Testis (tissue), 3 donors: ENCODE results near the gene SPRY4. TPM values are rescaled to one million over a fixed set of nuclear protein-coding genes. Genes with fewer than 3 reads are reported as not detected.
"Not testable (repeated sequence)": the region's sequence is repeated elsewhere in the genome, so short reads cannot be mapped to it uniquely, and the experiment has no call there.

Source experiments
- DNase-seq: peaks from one replicate; pipeline ENCODE4 v3.0.0-alpha.2; 2019
- H3K27ac ChIP-seq, 2 donors: fragments of 200-600 bp; sonication (generic); one replicate each; pipeline ENCODE4 v1.5.1; 2019
- H3K27me3 ChIP-seq: fragments of 200-600 bp; sonication (generic); one replicate; pipeline ENCODE4 v1.5.1; 2019
- H3K36me3 ChIP-seq: fragments of 200-600 bp; sonication (generic); one replicate; pipeline ENCODE4 v1.5.1; 2017; ENCODE audit warnings: low read depth; ENCODE audit errors: missing control alignments
- H3K4me1 ChIP-seq: fragments of 200-600 bp; sonication (generic); one replicate; pipeline ENCODE4 v1.5.1; 2019
- H3K4me3 ChIP-seq, 2 donors: fragments of 200-600 bp; sonication (generic); one replicate each; pipeline ENCODE4 v1.5.1; 2017 to 2019
- H3K9me3 ChIP-seq: fragments of 200-600 bp; sonication (generic); one replicate; pipeline ENCODE4 v1.5.1; 2017
- POLR2A ChIP-seq: fragments of 450-650 bp; IDR thresholded peaks from one replicate; pipeline ENCODE4 v1.6.1; 2017; ENCODE audit warnings: antibody characterized with exemption, mild to moderate bottlenecking, moderate library complexity
- WGBS, 2 donors: methylation state at CpG; one replicate each; pipeline ENCODE4 v1.1.5; 2018; 5-methylcytosine and 5-hydroxymethylcytosine counted together
- intact Hi-C: fragments of 100-400 bp; cut with DNase I; formaldehyde crosslinking; loops from one replicate; pipeline ENCODE4 v1.15.1; 2023; ENCODE audit warnings: low total_unique reads
- polyA plus RNA-seq: library from polyadenylated mRNA; stranded (reverse); fragments of 350-450 nt; fragmentation: Illumina TruSeq; extraction: RNeasy Lipid Tissue Mini Kit (QIAGEN cat#74804); gene quantifications from one replicate; pipeline ENCODE4 v1.2.3, GENCODE V29; 2014; ENCODE audit warnings: low read depth, low replicate concordance; ENCODE audit not compliant: insufficient read depth
- total RNA-seq, 2 donors: library from RNA; depleted of rRNA; stranded (reverse); fragments of >200 nt; gene quantifications; one replicate each; pipeline ENCODE4 v1.2.3, GENCODE V29; 2016
- TF ChIP-seq, protein P1 (sequence below), 3 experiments: fragments of 450-650 bp in 2 of 3; fragments of 200-600 bp in 1 of 3; sonication (generic) in 1 of 3; IDR thresholded peaks; one replicate each; pipeline ENCODE4 v1.5.1; 2016 to 2019; ENCODE audit warnings: antibody characterized with exemption in 3 of 3, mild to moderate bottlenecking in 2 of 3, moderate library complexity in 1 of 3

The SPRY4 gene
- total and polyA plus RNA-seq, 3 donors from 2014 or later = 3.8 to 7.2 (median 5.3) TPM

DNA sequence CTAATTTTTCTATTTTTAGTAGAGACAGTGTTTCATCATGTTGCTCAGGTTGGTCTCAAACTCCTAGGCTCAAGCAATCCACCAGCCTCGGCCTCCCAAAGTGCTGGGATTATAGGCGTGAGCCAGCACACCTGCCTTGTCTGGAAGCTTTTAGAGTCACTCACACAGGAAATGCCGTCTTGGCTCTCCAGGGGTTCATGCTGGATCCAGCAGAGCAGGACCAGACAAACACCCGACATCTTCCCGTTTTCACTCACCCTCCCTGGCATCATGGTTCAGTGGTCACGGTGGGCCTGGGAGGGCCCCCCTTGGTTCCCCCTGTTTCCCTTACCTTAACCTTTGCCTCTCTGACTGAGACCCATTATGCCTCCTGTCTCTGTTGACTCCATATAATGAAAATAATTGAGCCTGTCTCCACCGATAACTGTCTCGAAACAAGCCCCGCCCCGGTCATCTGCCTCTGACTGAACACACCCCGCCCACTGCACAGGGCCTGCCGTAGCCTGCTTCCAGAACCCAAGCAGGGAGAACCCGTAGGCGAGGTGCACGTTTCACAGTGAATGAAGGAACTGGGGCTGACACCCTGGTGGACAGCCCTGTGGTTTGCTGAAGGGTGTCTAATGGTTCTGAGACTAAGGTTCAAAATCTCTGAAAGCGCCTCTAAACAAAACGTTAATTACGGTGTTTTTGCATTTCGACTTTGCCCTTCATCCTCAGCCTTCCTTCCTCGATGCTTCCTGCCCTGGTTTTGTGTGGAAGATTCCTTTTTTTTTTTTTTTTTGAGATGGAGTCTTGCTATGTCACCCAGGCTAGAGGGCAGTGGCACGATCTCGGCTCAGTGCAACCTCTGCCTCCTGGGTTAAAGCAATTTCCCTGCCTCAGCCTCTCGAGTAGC, 39.7 kb upstream of the SPRY4 start:
- peaks cover 8% of the 10 kb centered on the region for H3K4me1 ChIP-seq
- 71 to 89% methylated on average over 23 of the region's 23 CpGs for WGBS, 2 donors
- TF ChIP-seq, protein P1, sequence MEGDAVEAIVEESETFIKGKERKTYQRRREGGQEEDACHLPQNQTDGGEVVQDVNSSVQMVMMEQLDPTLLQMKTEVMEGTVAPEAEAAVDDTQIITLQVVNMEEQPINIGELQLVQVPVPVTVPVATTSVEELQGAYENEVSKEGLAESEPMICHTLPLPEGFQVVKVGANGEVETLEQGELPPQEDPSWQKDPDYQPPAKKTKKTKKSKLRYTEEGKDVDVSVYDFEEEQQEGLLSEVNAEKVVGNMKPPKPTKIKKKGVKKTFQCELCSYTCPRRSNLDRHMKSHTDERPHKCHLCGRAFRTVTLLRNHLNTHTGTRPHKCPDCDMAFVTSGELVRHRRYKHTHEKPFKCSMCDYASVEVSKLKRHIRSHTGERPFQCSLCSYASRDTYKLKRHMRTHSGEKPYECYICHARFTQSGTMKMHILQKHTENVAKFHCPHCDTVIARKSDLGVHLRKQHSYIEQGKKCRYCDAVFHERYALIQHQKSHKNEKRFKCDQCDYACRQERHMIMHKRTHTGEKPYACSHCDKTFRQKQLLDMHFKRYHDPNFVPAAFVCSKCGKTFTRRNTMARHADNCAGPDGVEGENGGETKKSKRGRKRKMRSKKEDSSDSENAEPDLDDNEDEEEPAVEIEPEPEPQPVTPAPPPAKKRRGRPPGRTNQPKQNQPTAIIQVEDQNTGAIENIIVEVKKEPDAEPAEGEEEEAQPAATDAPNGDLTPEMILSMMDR (IDR thresholded peaks at IDR 0.05) = no peak
- no peak for TF ChIP-seq POLR2A
- no peaks in the 10 kb centered on the region for H3K27me3 ChIP-seq
- no peaks in the 10 kb centered on the region for H3K36me3 ChIP-seq
- H3K4me3 ChIP-seq = no peak overlapping the region
- no peak for DNase-seq
- no peak overlapping the region for H3K27ac ChIP-seq
- H3K9me3 ChIP-seq = no peaks in the 10 kb centered on the region
- intact Hi-C loops = no loop called here

DNA sequence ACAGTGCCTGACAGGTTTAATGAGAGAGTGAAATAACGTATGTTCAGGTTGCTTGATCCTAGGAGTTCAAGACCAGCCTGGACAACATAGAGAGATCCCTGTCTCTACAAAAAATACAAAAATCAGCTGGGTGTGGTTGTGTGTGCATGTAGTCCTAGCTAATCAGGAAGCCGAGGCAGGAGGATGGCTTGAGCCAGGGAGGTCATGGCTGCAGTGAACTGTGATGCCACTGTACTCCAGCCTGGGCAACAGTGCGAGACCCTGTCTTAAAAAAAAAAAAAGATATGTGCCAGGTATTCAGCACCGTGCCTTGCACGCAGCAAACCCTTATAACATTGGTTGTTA, 38.8 kb upstream of the SPRY4 start:
- Histone ChIP-seq H3K9me3 (no peaks in the 10 kb centered on the region), H3K4me3 (no peak overlapping the region), H3K36me3 (no peaks in the 10 kb centered on the region), H3K4me1 (peaks cover 8% of the 10 kb centered on the region), H3K27ac (no peak overlapping the region), H3K27me3 (no peaks in the 10 kb centered on the region)
- 89 to 90% methylated on average over 5 of the region's 5 CpGs for WGBS, 2 donors
- no peak for DNase-seq
- TF ChIP-seq, protein P1 (IDR thresholded peaks at IDR 0.05) = no peak
- no peak for TF ChIP-seq POLR2A
- intact Hi-C loops = no loop called here

DNA sequence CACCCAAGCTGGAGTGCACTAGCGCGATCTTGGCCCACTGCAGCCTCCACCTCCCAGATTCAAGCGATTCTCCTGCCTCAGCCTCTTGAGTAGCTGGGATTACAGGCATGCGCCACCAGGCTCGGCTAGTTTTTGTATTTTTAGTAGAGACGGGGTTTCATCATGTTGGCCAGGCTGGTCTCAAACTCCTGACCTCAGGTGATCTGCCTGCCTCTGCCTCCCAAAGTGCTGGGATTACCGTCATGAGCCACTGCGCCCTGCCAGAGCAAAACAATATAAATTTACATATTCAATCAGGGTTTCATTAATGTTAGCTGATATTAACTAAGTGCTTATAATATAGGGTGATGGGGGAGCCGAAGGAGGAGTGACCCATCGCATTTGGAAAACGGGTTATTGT, 37.4 kb upstream of the SPRY4 start:
- H3K36me3 ChIP-seq, H3K4me3 ChIP-seq, intact Hi-C loops, H3K4me1 ChIP-seq, H3K9me3 ChIP-seq, DNase-seq, H3K27me3 ChIP-seq: not testable (repeated sequence)
- peak overlapping the region; percentile 71 to 74 for H3K27ac ChIP-seq
- WGBS, 2 donors = 83 to 85% methylated on average over 11 of the region's 11 CpGs

DNA sequence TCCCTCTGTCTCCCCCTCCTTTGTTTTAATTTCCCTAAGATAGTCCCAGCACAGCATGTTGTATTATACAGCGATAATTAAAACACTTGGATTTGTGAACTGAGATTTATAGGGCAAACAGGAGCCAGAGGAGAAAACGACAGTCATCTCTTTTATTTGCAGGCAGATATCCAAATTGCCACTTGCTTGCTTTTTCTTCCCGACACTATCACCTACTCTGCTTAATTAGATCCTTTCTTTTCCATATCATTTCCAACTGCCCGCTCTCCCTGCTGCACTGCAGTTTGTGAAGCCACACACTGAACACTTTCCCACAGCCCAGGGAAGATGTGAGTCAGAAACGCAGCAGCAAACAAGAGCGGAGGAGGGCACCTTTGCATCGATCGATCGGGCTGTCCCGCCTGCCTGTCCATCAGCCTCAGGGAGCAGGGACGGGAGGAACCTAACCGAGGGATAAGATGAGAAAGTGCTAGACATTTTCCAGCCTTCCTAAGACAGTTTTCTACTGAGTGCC, 35.8 kb upstream of the SPRY4 start:
- DNase-seq = peak; percentile 22
- Histone ChIP-seq H3K27ac (no peak overlapping the region), H3K27me3 (no peaks in the 10 kb centered on the region), H3K4me3 (no peak overlapping the region), H3K36me3 (no peaks in the 10 kb centered on the region), H3K9me3 (no peaks in the 10 kb centered on the region), H3K4me1 (peaks cover 8% of the 10 kb centered on the region)
- intact Hi-C loops = no loop called here
- WGBS, 2 donors = 51 to 67% methylated on average over 12 of the region's 12 CpGs
- TF ChIP-seq, protein P1 (IDR thresholded peaks at IDR 0.05) = no peak
- no peak for TF ChIP-seq POLR2A

DNA sequence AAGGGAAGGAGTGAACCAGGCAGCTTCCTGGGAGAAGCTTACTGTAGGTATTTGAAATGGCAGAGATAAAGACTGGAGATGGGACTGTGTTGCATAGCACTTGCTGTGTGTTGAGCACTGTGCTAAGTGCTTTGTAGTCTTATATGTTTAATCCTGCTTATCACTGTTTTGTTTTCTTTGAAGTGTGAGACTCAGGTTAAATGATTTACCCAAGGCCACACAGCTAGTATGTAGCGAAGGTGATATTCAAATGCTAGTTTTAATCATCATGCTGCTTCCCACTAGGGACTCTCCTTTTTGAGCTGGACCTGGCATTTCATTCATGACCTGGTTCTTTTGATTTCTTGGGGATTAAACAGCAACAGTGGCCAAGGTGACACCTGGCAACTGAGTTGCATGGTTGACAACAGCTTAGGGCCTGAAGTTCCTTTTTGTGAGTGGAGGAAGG, 35.3 kb upstream of the SPRY4 start:
- intact Hi-C loops = no loop called here
- no peaks in the 10 kb centered on the region for H3K9me3 ChIP-seq
- DNase-seq = no peak
- no peak overlapping the region for H3K27ac ChIP-seq
- H3K4me1 ChIP-seq = peaks cover 8% of the 10 kb centered on the region
- TF ChIP-seq, protein P1 (IDR thresholded peaks at IDR 0.05) = no peak
- TF ChIP-seq POLR2A = no peak
- H3K27me3 ChIP-seq = no peaks in the 10 kb centered on the region
- H3K4me3 ChIP-seq = no peak overlapping the region
- WGBS, 2 donors = 90 to 94% methylated on average over 1 of the region's 1 CpG
- H3K36me3 ChIP-seq = no peaks in the 10 kb centered on the region
